HUES48 (cell line): ENCODE measurements around the gene CUX1.

ENCODE experiments used
- H3K27ac ChIP-seq: one replicate; pipeline ENCODE4 v1.7.0; 2013; ENCODE audit warnings: low read depth, low read length, inconsistent platforms
- H3K27me3 ChIP-seq: 2 replicates; pipeline ENCODE4 v1.6.1; 2013; ENCODE audit warnings: mild to moderate bottlenecking, low read length; ENCODE audit not compliant: control insufficient read depth, insufficient read depth
- H3K36me3 ChIP-seq: 2 replicates; pipeline ENCODE4 v1.6.1; 2013; ENCODE audit warnings: low read length; ENCODE audit not compliant: control insufficient read depth, insufficient read depth
- H3K4me1 ChIP-seq: 2 replicates; pipeline ENCODE4 v1.6.1; 2013; ENCODE audit warnings: mild to moderate bottlenecking, low read length; ENCODE audit not compliant: control insufficient read depth, insufficient read depth
- H3K4me3 ChIP-seq: 2 replicates; pipeline ENCODE4 v1.5.1; 2013; ENCODE audit warnings: mild to moderate bottlenecking, low read depth, low read length
- H3K9ac ChIP-seq: 2 replicates; pipeline ENCODE4 v1.6.1; 2013; ENCODE audit warnings: mild to moderate bottlenecking, low read depth, low read length, moderate library complexity
- H3K9me3 ChIP-seq: 2 replicates; pipeline ENCODE4 v1.6.1; 2013; ENCODE audit warnings: low read length; ENCODE audit not compliant: control insufficient read depth, insufficient read depth

The CUX1 gene

DNA sequence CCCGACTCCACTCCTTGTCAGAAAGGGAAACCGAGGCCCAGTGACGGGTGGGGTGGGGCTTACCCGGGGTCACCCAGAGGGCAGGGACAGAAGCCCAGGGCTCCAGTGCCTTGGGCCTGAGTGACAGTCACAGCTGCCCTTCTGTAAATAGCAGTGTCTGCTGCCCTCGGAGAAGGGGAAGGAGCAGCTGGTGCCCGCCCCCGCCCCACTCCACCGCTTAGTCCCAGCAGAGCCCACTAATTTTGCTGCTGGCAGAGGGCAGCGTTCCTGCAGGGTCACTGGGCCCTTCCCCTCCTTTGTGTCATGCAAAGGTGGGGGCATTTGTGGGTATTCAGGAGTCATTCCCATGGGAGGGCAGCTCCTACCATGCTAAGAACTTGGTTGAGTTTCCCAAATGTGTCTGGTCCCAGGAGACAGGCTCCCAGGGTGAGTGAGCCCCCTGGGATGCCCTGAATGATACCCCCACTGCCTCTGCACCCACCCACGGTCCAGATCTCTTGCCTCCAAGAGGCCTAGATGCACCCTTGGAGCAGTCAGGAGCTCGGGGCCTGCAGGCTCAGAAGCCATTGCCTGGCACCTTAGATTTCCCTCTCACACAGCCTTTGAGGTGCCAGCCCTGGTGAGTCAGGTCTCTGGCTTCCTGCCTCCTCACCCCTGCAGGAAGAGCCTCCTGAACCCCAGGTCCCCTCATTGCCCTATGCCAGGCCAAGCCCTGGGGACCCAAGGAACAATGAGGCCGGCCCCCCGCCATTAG, 486.4 kb downstream of the CUX1 start:
- Histone ChIP-seq H3K4me3 (no peak overlapping the region), H3K9ac (no peak overlapping the region), H3K9me3 (no peaks in the 10 kb centered on the region), H3K4me1 (peaks cover 13% of the 10 kb centered on the region), H3K27ac (no peak overlapping the region), H3K27me3 (no peaks in the 10 kb centered on the region), H3K36me3 (no peaks in the 10 kb centered on the region; the same call in 1 of the 2 replicates)

DNA sequence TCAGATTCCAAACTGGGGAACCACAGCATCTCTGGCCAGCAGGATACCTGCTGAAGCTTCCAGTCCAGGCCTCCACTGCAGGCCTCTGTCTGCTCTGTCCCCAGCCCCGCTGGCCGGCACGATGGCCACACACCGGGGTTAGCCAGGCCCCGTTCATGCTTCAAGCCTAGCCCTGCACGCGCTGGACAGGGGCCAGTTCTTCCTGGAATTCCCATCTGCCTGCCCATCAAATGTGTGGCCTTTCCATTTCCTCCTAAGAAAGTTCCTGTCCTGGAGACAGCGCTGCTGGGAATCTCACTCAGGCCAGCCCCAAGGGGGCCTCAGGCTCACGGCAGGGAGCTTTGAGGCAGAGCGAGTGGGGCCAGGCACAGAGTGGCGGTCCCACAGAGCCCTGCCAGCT, 487.2 kb downstream of the CUX1 start:
- peaks cover 13% of the 10 kb centered on the region for H3K4me1 ChIP-seq
- H3K27ac ChIP-seq = no peak overlapping the region
- H3K9ac ChIP-seq = no peak overlapping the region
- no peaks in the 10 kb centered on the region for H3K27me3 ChIP-seq
- no peaks in the 10 kb centered on the region for H3K9me3 ChIP-seq
- no peak overlapping the region for H3K4me3 ChIP-seq
- H3K36me3 ChIP-seq = no peaks in the 10 kb centered on the region; the same call in 1 of the 2 replicates

DNA sequence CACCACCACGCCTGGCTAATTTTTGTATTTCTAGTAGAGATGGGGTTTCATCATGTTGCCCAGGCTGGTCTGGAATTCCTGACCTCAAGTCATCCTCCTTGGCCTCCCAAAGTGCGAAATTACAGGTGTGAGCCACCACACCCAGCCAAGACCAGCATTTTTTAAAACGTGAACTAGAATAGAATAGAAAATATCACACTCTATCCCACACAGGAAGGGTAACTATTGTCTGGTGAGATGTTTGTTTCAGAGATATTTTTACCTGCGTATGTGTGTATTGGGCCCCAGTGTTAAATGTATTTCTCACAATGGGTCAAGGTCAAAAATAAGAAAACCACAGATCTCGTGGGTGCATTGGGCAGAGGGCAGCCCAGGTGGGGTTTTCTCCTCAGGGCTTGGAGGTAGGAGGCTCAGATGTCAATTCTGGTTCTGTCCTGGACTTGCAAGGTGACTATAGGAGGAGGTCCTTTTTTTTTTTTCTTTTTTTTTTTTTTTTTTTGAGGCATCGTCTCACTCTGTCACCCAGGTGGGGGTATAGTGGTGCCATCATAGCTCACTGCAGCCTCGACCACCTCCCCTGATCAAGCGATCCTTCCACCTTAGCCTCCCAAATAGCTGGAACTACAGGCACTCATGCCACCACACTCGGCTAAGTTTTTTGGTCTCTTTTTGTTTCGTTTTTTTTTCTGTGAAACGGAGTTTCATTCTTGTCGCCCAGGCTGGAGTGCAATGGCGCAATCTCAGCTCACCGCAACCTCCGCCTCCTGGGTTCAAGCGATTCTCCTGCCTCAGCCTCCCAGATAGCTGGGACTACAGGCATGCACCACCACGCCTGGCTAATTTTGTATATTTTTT, 488.2 kb downstream of the CUX1 start:
- Histone ChIP-seq H3K4me3 (no peak overlapping the region), H3K27ac (no peak overlapping the region), H3K36me3 (no peaks in the 10 kb centered on the region; the same call in 1 of the 2 replicates), H3K27me3 (no peaks in the 10 kb centered on the region), H3K9me3 (no peaks in the 10 kb centered on the region), H3K4me1 (peaks cover 13% of the 10 kb centered on the region), H3K9ac (no peak overlapping the region)

DNA sequence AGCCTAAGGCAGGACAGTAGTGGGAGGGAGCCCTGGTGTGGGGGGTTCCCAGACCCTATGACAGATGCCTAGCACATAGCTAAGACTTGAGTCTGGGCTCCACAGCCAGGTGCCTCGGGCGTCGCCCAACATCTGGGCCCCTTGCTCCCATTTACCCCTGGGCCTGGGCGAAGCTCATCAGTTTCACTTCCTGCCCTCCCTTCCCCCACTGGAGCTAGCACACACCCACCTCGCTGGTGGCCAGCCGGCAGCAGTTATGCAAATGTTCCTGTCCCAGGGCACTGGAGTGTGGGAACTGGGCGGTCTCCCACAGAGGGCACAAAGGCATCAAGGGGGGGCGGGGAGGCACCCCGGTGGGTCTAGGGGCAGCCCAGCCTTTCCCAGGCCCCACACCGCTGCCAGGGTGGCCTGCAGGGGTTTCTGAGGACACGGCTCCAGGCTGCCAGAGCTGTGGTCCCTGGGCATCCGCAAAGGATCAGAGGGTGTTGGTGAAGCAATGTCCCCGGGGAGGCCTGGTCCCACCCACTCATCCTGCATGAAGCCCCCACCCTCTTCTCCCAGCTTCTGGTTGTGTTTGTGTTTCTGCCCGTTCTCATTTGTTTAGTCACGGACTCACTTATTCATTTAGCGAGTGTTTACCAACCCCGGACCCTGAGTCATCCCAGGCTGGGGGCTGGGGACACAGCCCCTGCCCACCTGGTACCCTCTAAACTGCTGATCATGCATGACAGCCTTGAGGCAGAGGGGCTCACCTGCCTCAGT, 489.7 kb downstream of the CUX1 start:
- no peaks in the 10 kb centered on the region for H3K27me3 ChIP-seq
- H3K9me3 ChIP-seq = no peaks in the 10 kb centered on the region
- H3K4me3 ChIP-seq = no peak overlapping the region
- H3K9ac ChIP-seq = no peak overlapping the region
- peak overlapping the region; percentile 67 for H3K27ac ChIP-seq
- H3K4me1 ChIP-seq = peaks cover 13% of the 10 kb centered on the region
- H3K36me3 ChIP-seq = no peaks in the 10 kb centered on the region; the same call in 1 of the 2 replicates

DNA sequence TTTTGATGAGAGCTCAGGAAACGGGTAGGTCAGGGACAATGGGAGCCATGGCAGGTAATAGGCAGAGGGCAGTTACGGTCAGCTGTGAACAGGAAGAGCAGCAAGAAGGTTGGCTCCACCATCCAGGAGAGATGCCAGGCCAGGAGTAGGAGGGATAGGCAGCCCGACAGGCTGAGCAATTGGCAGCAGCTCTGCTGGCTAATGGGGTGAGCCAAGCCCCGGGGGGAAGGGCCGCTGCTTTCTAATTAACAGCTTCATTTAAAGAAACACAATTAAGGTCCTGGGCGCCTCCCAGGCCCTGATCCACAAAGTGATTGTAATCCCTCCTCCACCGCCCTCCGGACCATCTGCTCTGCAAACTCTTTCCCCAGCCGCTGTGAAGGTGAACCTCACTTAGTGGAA, 493.0 kb downstream of the CUX1 start:
- Histone ChIP-seq H3K36me3 (peaks cover 14% of the 10 kb centered on the region), H3K4me1 (peaks cover 13% of the 10 kb centered on the region), H3K9ac (no peak overlapping the region), H3K9me3 (no peaks in the 10 kb centered on the region), H3K27me3 (no peaks in the 10 kb centered on the region), H3K27ac (no peak overlapping the region), H3K4me3 (no peak overlapping the region)

DNA sequence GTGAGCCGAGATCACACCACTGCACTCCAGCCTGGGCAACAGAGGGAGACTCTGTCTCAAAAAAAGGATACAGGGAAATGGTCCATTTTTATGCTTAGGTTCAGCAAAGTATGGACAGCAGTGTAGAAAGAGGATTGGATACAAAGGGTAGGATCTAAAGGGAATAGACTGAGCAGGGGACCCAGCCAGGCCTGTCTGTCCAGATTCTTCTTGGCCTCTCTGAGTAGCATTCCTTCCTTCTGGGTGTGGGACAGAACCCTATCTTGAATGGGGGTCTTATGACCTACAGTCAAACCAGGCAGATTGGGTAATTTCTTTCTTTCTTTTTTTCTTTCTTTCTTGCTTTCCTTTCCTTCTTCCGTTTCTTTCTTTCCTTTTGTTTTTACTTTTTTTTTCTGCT, 494.9 kb downstream of the CUX1 start:
- Histone ChIP-seq H3K4me1 (peaks cover 3% of the 10 kb centered on the region; the same call in 1 of the 2 replicates), H3K36me3 (peaks cover 14% of the 10 kb centered on the region), H3K9ac (no peak overlapping the region), H3K9me3 (no peaks in the 10 kb centered on the region), H3K4me3 (no peak overlapping the region), H3K27ac (no peak overlapping the region), H3K27me3 (no peaks in the 10 kb centered on the region)

DNA sequence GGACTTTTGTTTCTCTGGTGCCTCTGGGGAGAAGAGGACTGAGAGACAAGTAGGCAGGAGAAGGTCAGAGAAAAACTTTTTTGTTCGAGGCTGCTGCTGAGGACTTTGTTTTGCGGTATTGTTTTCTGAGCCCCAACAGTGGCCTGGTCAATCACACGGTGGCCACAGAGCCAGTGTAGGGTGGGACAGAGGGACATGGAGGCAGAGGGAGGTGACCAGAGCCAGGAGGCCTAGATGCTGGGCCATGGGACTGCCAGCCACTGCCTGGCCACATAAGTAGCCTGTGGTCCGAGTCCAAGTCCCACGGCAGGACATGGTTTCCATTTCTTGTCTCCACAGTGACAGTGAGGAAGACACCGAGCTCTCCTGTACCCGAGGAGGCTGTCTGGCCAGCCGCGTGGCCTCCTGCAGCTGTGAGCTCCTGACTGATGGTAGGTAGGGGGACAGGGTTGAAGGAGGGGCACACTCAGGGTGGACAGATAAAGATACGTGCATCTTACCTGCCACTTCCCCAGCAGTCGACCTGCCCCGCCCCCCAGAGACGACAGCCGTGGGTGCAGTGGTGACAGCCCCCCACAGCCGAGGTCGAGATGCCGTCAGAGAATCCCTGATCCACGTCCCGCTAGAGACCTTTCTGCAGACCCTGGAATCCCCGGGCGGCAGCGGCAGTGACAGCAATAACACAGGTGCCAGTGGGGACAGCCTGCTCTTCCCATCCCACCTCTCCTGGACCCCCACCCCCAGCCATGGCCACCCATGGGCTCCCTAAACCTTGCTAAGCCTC, 496.8 kb downstream of the CUX1 start:
- peaks cover 18% of the 10 kb centered on the region for H3K36me3 ChIP-seq
- no peaks in the 10 kb centered on the region for H3K9me3 ChIP-seq
- H3K27ac ChIP-seq = no peak overlapping the region
- no peak overlapping the region for H3K4me3 ChIP-seq
- no peaks in the 10 kb centered on the region for H3K27me3 ChIP-seq
- no peaks in the 10 kb centered on the region for H3K4me1 ChIP-seq
- H3K9ac ChIP-seq = no peak overlapping the region

DNA sequence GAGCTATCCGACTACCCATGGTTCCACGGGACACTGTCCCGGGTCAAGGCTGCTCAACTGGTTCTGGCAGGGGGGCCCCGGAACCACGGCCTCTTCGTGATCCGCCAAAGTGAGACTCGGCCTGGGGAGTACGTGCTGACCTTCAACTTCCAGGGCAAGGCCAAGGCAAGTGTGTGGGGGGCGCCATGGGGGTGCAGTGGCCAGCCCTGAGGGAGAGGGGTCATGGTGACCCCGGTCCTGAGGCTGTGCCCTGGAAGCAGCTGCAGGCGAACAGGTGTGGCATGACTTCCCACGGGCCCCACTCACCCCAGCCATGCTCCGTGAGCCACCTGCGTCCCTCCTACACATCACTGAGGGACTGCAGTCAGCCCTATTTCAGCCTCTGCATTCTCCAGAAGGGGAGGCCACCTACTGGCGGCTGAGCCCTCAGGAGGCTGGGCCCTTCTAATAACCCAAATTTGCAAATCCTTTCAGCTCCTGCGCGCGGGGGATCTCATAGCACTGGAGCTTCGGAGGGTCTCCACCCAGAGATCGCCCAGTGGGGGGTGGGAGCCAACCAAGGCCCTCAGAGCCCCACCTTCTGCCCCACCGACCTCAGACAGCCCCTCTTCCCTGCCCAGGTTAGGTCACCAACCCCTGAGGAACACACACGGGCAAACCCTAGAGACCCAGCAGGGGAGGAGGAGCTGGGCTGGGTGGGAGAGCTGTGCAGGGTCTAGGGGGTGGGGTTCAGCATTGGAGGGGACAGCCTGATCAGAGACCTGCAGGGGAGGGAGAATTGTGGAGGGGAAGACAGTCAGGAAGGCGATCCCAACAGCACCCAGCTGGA, 500.0 kb downstream of the CUX1 start:
- Histone ChIP-seq H3K4me1 (peaks cover 8% of the 10 kb centered on the region; the same call in 1 of the 2 replicates), H3K4me3 (no peak overlapping the region), H3K9ac (no peak overlapping the region), H3K9me3 (no peaks in the 10 kb centered on the region), H3K27me3 (no peaks in the 10 kb centered on the region), H3K36me3 (peaks cover 18% of the 10 kb centered on the region), H3K27ac (no peak overlapping the region)

DNA sequence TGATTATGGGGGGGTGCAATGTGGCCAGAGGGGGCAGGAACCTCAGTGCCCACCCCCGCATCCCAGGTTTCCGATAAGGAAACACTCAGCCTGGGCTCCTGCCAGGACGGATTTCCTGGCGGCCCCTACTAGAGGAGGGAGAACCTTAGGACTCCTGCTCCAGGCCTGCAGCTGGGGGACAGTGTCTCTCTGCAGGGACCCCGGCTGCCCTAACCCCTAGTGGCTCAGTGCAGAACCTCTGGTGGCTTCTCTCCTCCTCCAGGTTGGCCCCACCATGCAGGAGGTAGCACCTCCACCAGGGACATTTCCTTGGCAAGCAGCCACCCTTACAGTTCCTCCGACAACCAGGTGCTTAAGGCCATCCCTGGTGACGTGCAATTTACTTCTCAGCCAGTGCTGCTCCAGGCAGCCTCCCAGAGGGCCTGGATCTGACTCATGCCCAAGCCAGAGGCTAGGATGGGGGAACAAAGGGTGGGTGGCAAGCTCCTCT, 501.1 kb downstream of the CUX1 start:
- Histone ChIP-seq H3K9ac (no peak overlapping the region), H3K4me1 (peaks cover 8% of the 10 kb centered on the region; the same call in 1 of the 2 replicates)

More for the DNA sequence above, 501.1 kb downstream of the CUX1 start:
- Histone ChIP-seq H3K27ac (no peak overlapping the region), H3K9me3 (no peaks in the 10 kb centered on the region), H3K27me3 (no peaks in the 10 kb centered on the region), H3K36me3 (peaks cover 18% of the 10 kb centered on the region), H3K4me3 (no peak overlapping the region)
